Lung (tissue), 12 donors: ENCODE results near the gene CLEC4F. TPM values are rescaled to one million over a fixed set of nuclear protein-coding genes. Genes with fewer than 3 reads are reported as not detected.

Source experiments
- ATAC-seq: fragments of 200-7000 bp; cut with Tn5 transposase; one replicate; pipeline ENCODE4 v1.9.1; 2020; ENCODE audit warnings: moderate number of reproducible peaks; ENCODE audit not compliant: insufficient read depth, low FRiP score
- DNase-seq, 3 donors: peaks; one replicate each; pipeline ENCODE4 v3.0.0-alpha.2; 2013 to 2017
- H3K27ac ChIP-seq, 2 donors: one replicate each; pipeline ENCODE4 v1.5.1; 2013; ENCODE audit warnings: mild to moderate bottlenecking in 2 of 2, moderate library complexity in 2 of 2, control low read depth in 1 of 2, inconsistent platforms in 1 of 2, low read depth in 1 of 2, low read length in 1 of 2
- H3K27me3 ChIP-seq, 3 donors: one replicate each; pipeline ENCODE4 v1.5.1; 2013; ENCODE audit warnings: low read length in 2 of 3; ENCODE audit not compliant: control insufficient read depth in 3 of 3, insufficient read depth in 3 of 3
- H3K36me3 ChIP-seq, 4 donors: one replicate each; pipeline ENCODE4 v1.5.1; 2013; ENCODE audit warnings: low read length in 4 of 4, mild to moderate bottlenecking in 1 of 4, moderate library complexity in 1 of 4; ENCODE audit not compliant: control insufficient read depth in 4 of 4, insufficient read depth in 4 of 4
- H3K4me1 ChIP-seq, 5 donors: one replicate each; pipeline ENCODE4 v1.5.1; 2013; ENCODE audit warnings: low read length in 5 of 5, mild to moderate bottlenecking in 2 of 5, moderate library complexity in 1 of 5; ENCODE audit not compliant: control insufficient read depth in 5 of 5, insufficient read depth in 5 of 5
- H3K4me3 ChIP-seq: one replicate; pipeline ENCODE4 v1.5.1; 2013; ENCODE audit warnings: mild to moderate bottlenecking, control low read depth, moderate library complexity
- H3K9ac ChIP-seq, 2 donors: one replicate each; pipeline ENCODE4 v1.5.1; 2013; ENCODE audit warnings: low read length in 2 of 2, control low read depth in 1 of 2; ENCODE audit not compliant: insufficient read depth in 1 of 2
- H3K9me3 ChIP-seq, 4 donors: one replicate each; pipeline ENCODE4 v1.5.1; 2013; ENCODE audit warnings: low read length in 3 of 4, mild to moderate bottlenecking in 1 of 4, moderate library complexity in 1 of 4; ENCODE audit not compliant: control insufficient read depth in 4 of 4, insufficient read depth in 3 of 4
- CTCF ChIP-seq: IDR thresholded peaks from 2 replicates; pipeline ENCODE4 v1.5.1; 2012; ENCODE audit warnings: mild to moderate bottlenecking; ENCODE audit errors: control extremely low read depth, extremely low read depth
- WGBS, 2 donors: extraction: QIAGEN DNeasy Blood & Tissue Kit; methylation state at CpG; one replicate each; pipeline ENCODE4 v1.1.7; 2013; 5-methylcytosine and 5-hydroxymethylcytosine counted together
- polyA plus RNA-seq, 2 donors: library from polyadenylated mRNA; stranded (reverse); fragments of 200-250 nt; gene quantifications; one replicate each; pipeline ENCODE4 v1.2.1, GENCODE V29; 2013
- total RNA-seq, 2 donors: library from RNA; depleted of rRNA in 1 of 2; stranded (reverse); fragments of >200 nt in 1 of 2; gene quantifications; one replicate each; pipeline ENCODE4 v1.2.1, GENCODE V29; 2014 to 2021
- donor health status: control.
- donor health status: control.
- donor health status: Bipolar disorder and iron deficiency.
- donor health status: healthy.
- donor health status: DM: yes; HTN: yes; CAD: no.

CLEC4F gene
- total and polyA plus RNA-seq, 4 donors, result 0.31 to 0.58 (median 0.37) TPM

DNA sequence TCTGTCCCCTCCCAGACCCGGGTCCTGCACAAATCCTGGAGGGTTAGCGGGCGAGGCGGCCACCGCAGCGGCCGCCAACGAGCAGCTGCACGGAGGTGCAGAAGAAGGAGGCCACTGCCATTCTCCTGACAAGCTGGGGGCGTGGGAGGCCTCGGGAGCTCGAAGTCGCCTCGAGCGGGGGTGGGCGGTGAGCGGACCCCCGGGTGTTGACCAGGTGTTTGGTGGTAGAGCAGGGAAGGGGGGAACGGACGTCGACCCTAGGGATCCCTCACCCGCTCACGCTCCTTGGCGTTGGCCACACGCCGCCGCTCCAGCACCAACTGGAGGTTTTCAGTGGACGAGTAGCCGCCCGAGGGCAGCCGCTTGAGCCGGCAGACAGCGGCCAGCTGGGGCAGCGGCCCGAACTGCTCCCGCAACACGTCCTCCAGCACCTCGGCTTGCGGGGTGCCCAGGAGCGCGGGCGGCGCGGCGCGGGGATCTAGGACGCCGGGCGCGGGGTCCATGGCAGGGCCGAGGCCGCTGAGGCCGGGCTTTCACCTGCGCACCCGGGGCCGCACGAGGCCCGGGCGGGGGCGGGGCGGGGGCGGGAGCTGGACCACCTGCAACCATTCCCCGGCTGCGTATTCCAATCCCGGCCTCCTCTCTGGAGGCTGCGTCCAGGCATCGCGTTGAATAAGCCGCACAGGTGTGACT lies 30.1 kb downstream of the CLEC4F start, which contains the start of gene FIGLA:
TSS of gene FIGLA (minus strand) at position 508 of the 693 bp plus-strand sequence. CDS start at position 503, 5 bp downstream.
- H3K9me3 ChIP-seq, result peaks cover 0 to 2% (median 0%) of the 10 kb centered on the region in 4 donors
- DNase-seq (no peak), ATAC-seq (no peak)
- no peak within 1 kb of the TSS for H3K27ac ChIP-seq
- H3K9ac ChIP-seq, result no peak within 1 kb of the TSS
- H3K27me3 ChIP-seq, result peaks cover 2 to 71% (median 50%) of the 10 kb centered on the region in 3 donors
- TF ChIP-seq CTCF, result no peak
- H3K36me3 ChIP-seq, result no peaks in the 10 kb centered on the region
- H3K4me1 ChIP-seq, result peaks cover 0 to 9% (median 0%) of the 10 kb centered on the region in 5 donors
- 2 to 5% methylated on average over 64 to 69 of the region's 69 CpGs for whole genome bisulfite sequencing, 2 donors
- no peak within 1 kb of the TSS for H3K4me3 ChIP-seq

DNA sequence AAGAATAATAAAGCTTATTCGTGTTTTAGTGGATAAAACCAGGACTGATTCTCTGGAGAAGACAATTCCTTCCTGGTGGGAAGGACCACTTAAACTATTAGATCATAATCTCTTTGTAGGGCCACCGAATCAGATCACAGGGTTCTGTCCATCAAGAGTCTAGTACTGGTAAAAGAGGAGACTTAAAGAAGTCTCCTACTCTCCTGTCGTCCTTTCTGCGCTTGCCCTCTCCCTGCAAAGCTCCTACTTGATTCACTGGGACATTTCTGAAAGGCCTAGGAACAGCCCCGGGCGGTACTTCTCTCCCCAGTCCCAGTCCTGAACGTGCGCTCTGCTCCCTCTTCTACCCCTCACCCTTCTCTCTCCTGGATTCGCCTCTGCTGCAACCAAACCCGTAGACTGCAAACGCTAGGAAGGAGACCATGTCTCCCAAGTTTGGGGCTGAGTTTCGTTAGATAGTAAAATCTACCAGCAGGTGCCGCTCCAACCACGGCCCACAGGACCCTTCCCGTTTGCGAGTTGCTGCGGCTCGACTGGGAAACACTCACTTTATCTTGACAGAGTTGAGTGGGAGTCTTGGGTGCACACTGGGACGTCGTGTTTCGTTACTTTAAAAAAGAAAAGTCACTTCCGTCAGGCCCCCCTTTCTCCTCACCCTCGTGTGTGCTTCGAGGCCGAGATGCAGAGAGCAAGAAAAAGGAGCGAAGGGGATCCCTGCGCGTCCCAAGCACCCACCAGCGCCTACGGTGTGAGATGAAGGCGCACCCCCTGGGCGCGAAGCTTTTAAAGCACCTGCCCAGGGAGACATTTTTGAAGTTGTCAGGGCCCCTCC lies 30.9 kb downstream of the CLEC4F start:
- no peak for ATAC-seq
- DNase-seq, result peak; percentile 71 to 77 (median 76)
- Histone ChIP-seq H3K27ac (no peak overlapping the region), H3K36me3 (no peaks in the 10 kb centered on the region), H3K27me3 (peaks cover 2 to 71% (median 50%) of the 10 kb centered on the region in 3 donors), H3K4me3 (no peak overlapping the region), H3K4me1 (peaks cover 0 to 9% (median 0%) of the 10 kb centered on the region in 5 donors), H3K9me3 (peaks cover 0 to 2% (median 0%) of the 10 kb centered on the region in 4 donors), H3K9ac (no peak overlapping the region)
- WGBS, 2 donors, result 4 to 7% methylated on average over 33 of the region's 33 CpGs
- TF ChIP-seq CTCF, result peak; percentile 52

- ATAC-seq, result no peak
- 20 to 24% methylated on average over 7 of the region's 7 CpGs for WGBS, 2 donors
- H3K36me3 ChIP-seq, result no peaks in the 10 kb centered on the region
- peak; percentile 56 to 72 (median 63) for DNase-seq
- no peak overlapping the region for H3K9ac ChIP-seq
- H3K4me3 ChIP-seq, result no peak overlapping the region
- peaks cover 0 to 13% (median 4%) of the 10 kb centered on the region in 5 donors for H3K4me1 ChIP-seq
- H3K9me3 ChIP-seq, result no peaks in the 10 kb centered on the region
- TF ChIP-seq CTCF, result no peak
- H3K27ac ChIP-seq, result no peak overlapping the region
- peaks cover 2 to 37% (median 32%) of the 10 kb centered on the region in 3 donors for H3K27me3 ChIP-seq
Measured at GRCh38 chr2:70785137-70785911, 35.1 kb downstream of the CLEC4F start.
